Type B pancreatic cell (in vitro differentiated cells): ENCODE measurements around the gene CEP128. TPM values are rescaled to one million over a fixed set of nuclear protein-coding genes. Genes with fewer than 3 reads are reported as not detected.

Experiments
- DNase-seq: peaks from one replicate; pipeline ENCODE4 v3.0.0; 2021; ENCODE audit warnings: mixed read lengths; ENCODE audit not compliant: unreplicated experiment; ENCODE audit errors: extremely low spot score
- H3K27ac Mint-ChIP-seq: 2 replicates; pipeline ENCODE4 v1.8.0; 2021; ENCODE audit warnings: mild to moderate bottlenecking, mixed read lengths
- H3K27me3 Mint-ChIP-seq: 2 replicates; pipeline ENCODE4 v1.8.0; 2021; ENCODE audit warnings: mixed read lengths
- H3K36me3 Mint-ChIP-seq: 2 replicates; pipeline ENCODE4 v1.8.0; 2021; ENCODE audit warnings: mixed read lengths
- H3K4me1 Mint-ChIP-seq: one replicate; pipeline ENCODE4 v1.8.0; 2021; ENCODE audit warnings: mixed read lengths; ENCODE audit not compliant: unreplicated experiment
- H3K4me3 Mint-ChIP-seq: 2 replicates; pipeline ENCODE4 v1.8.0; 2021; ENCODE audit warnings: mild to moderate bottlenecking, mixed read lengths
- H3K9me3 Mint-ChIP-seq: 2 replicates; pipeline ENCODE4 v1.8.0; 2021; ENCODE audit warnings: mixed read lengths
- total RNA-seq: library from RNA; stranded (reverse); gene quantifications from 2 replicates; pipeline ENCODE4 v1.2.1, GENCODE V29; 2021; ENCODE audit warnings: low replicate concordance
- TF ChIP-seq, protein P1 (sequence below): fragments of 200-600 bp; sonication (generic); conservative IDR thresholded peaks from 2 replicates; pipeline ENCODE4 v1.5.0; 2021; ENCODE audit warnings: antibody characterized with exemption, mild to moderate bottlenecking

The CEP128 gene
- total RNA-seq, 1 donor from 2014 or later, result 17.7 TPM

- no peak for DNase-seq
- H3K4me3 Mint-ChIP-seq, result no peak overlapping the region
- no peaks in the 10 kb centered on the region for H3K4me1 Mint-ChIP-seq
- no peaks in the 10 kb centered on the region for H3K27me3 Mint-ChIP-seq
- TF ChIP-seq, protein P1, sequence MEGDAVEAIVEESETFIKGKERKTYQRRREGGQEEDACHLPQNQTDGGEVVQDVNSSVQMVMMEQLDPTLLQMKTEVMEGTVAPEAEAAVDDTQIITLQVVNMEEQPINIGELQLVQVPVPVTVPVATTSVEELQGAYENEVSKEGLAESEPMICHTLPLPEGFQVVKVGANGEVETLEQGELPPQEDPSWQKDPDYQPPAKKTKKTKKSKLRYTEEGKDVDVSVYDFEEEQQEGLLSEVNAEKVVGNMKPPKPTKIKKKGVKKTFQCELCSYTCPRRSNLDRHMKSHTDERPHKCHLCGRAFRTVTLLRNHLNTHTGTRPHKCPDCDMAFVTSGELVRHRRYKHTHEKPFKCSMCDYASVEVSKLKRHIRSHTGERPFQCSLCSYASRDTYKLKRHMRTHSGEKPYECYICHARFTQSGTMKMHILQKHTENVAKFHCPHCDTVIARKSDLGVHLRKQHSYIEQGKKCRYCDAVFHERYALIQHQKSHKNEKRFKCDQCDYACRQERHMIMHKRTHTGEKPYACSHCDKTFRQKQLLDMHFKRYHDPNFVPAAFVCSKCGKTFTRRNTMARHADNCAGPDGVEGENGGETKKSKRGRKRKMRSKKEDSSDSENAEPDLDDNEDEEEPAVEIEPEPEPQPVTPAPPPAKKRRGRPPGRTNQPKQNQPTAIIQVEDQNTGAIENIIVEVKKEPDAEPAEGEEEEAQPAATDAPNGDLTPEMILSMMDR, result no peak
- H3K36me3 Mint-ChIP-seq, result no peaks in the 10 kb centered on the region
- H3K27ac Mint-ChIP-seq, result no peak overlapping the region
- H3K9me3 Mint-ChIP-seq, result no peaks in the 10 kb centered on the region
These were observed 245.7 kb downstream of the CEP128 start for GRCh38 chr14:80695869-80696268.

DNA sequence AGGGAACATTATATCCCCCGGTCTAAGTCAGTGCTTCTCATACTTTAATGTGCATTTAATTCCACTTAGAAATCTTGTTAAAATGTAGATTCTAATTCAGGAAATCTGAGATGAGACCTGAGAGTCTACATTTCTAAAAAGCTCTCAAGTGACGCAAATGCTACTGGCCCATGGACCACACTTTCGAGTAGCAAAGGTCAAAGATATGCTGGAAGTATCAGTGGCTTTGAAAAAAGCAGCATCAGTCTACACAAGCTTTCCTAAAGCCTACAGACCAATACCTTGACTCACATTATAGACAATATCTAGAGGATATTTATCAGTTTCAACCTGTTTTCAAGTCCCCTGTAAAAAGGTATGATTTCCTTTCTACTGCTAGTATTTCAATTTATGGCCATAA lies 248.6 kb downstream of the CEP128 start:
- Mint-ChIP-seq H3K4me1 (no peaks in the 10 kb centered on the region), H3K9me3 (no peaks in the 10 kb centered on the region), H3K27ac (no peak overlapping the region), H3K36me3 (no peaks in the 10 kb centered on the region), H3K27me3 (no peaks in the 10 kb centered on the region), H3K4me3 (no peak overlapping the region)
- TF ChIP-seq, protein P1, result no peak
- DNase-seq, result no peak

GRCh38 chr14:80681651-80682050 lies 259.9 kb downstream of the CEP128 start:
- Mint-ChIP-seq H3K27ac (no peak overlapping the region), H3K27me3 (no peaks in the 10 kb centered on the region), H3K9me3 (peaks cover 9% of the 10 kb centered on the region), H3K4me1 (no peaks in the 10 kb centered on the region), H3K36me3 (peaks cover 10% of the 10 kb centered on the region), H3K4me3 (no peak overlapping the region)
- TF ChIP-seq, protein P1, result no peak
- no peak for DNase-seq

GRCh38 chr14:80679273-80679672 lies 262.3 kb downstream of the CEP128 start:
- Mint-ChIP-seq H3K27ac (no peak overlapping the region), H3K36me3 (peaks cover 10% of the 10 kb centered on the region), H3K27me3 (no peaks in the 10 kb centered on the region), H3K9me3 (peaks cover 9% of the 10 kb centered on the region), H3K4me3 (no peak overlapping the region), H3K4me1 (no peaks in the 10 kb centered on the region)
- no peak for DNase-seq
- TF ChIP-seq, protein P1, result no peak

DNA sequence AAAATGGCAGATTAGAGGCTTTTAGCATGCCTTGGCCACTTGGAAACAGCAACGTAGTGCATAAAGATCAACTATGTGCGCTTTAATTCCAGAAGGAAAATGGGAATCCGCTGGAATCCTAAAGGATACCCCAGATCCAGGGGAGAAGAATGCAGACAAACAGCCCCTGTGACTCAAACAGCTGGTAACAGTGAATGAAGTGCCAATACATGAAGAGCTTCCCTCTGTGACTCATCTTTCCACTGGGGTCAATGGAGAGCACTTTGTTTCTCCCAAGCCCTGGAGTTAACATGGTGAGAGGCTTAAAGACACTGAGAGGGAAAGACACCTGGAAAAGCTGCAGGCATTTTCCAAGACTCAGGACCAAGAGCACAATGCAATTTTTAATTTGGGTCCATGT lies 263.1 kb downstream of the CEP128 start:
- Mint-ChIP-seq H3K27me3 (no peaks in the 10 kb centered on the region), H3K36me3 (peaks cover 10% of the 10 kb centered on the region)

More for the DNA sequence above, 263.1 kb downstream of the CEP128 start:
- H3K4me3 Mint-ChIP-seq, result no peak overlapping the region
- H3K27ac Mint-ChIP-seq, result no peak overlapping the region
- peaks cover 9% of the 10 kb centered on the region for H3K9me3 Mint-ChIP-seq
- TF ChIP-seq, protein P1, result no peak
- H3K4me1 Mint-ChIP-seq, result no peaks in the 10 kb centered on the region
- DNase-seq, result no peak
